ENCODE measurements around the gene TMEM232.

DNA sequence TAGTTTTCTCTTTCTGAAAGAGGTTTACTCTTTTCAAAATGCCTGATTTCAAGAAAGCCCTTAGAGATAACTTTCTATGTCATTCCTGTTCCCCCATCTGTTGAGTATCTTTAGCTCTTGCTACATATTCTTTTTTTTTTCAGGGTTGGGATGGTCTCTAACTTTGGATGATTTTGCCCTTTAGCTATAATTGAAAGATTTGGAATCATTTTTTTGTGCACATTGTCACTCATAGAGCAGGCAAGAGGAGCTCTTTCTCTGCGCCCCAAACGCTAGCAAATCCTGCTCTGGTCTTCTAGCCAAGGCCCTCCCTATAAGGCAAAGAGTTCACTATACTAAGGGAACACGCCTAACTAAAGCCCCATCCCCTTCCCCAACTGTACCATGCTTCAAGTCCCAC, 316.9 kb downstream of the TMEM232 start:
- TF ChIP-seq CTCF (IDR thresholded peaks at IDR 0.05), result no peak
- TF ChIP-seq POLR2A (IDR thresholded peaks at IDR 0.05), result no peak
- TF ChIP-seq POLR2AphosphoS5 (IDR thresholded peaks at IDR 0.05), result no peak

Data from stomach (tissue), 4 donors.